ENCODE results near the gene DCLK1.
"Not testable (repeated sequence)": the region's sequence is repeated elsewhere in the genome, so short reads cannot be mapped to it uniquely, and the experiment has no call there.

Gene DCLK1

GRCh38 chr13:36130552-36131221 lies 495 bp downstream of the DCLK1 start:
- DNase-seq, result no peak

GRCh38 chr13:36130193-36130551 lies 1.0 kb downstream of the DCLK1 start:
- no peak for DNase-seq

GRCh38 chr13:36129539-36129938 lies 1.6 kb downstream of the DCLK1 start:
- no peak for DNase-seq

GRCh38 chr13:36126491-36126890 lies 4.7 kb downstream of the DCLK1 start:
- no peak for DNase-seq

- DNase-seq, result no peak
Measured at GRCh38 chr13:36125841-36126240, 5.3 kb downstream of the DCLK1 start.

GRCh38 chr13:36124236-36124822 lies 6.9 kb downstream of the DCLK1 start:
- no peak for DNase-seq

- DNase-seq, result no peak
Measured at GRCh38 chr13:36115306-36115705, 15.9 kb downstream of the DCLK1 start.

GRCh38 chr13:36114233-36114632 lies 16.9 kb downstream of the DCLK1 start:
- no peak for DNase-seq

GRCh38 chr13:36108954-36109353 lies 22.2 kb downstream of the DCLK1 start:
- no peak for DNase-seq

GRCh38 chr13:36108342-36108741 lies 22.8 kb downstream of the DCLK1 start:
- no peak for DNase-seq

GRCh38 chr13:36107521-36107920 lies 23.7 kb downstream of the DCLK1 start:
- DNase-seq, result no peak

GRCh38 chr13:36105726-36106125 lies 25.5 kb downstream of the DCLK1 start:
- no peak for DNase-seq

GRCh38 chr13:36102721-36103120 lies 28.5 kb downstream of the DCLK1 start:
- DNase-seq, result no peak

- not testable (repeated sequence) for DNase-seq
Measured at GRCh38 chr13:36101907-36102306, 29.3 kb downstream of the DCLK1 start.

- DNase-seq, result no peak
Measured at GRCh38 chr13:36101157-36101556, 30.0 kb downstream of the DCLK1 start.

- DNase-seq, result no peak
Measured at GRCh38 chr13:36098080-36098479, 33.1 kb downstream of the DCLK1 start.

- no peak for DNase-seq
Measured at GRCh38 chr13:36096461-36097416, 34.4 kb downstream of the DCLK1 start.

GRCh38 chr13:36094478-36094877 lies 36.7 kb downstream of the DCLK1 start:
- no peak for DNase-seq

- DNase-seq, result no peak
Measured at GRCh38 chr13:36090592-36090991, 40.6 kb downstream of the DCLK1 start.

GRCh38 chr13:36089130-36089647 lies 42.0 kb downstream of the DCLK1 start:
- no peak for DNase-seq

- DNase-seq, result no peak
Measured at GRCh38 chr13:36088463-36088862, 42.7 kb downstream of the DCLK1 start.

- DNase-seq, result no peak
Measured at GRCh38 chr13:36088001-36088400, 43.2 kb downstream of the DCLK1 start.

GRCh38 chr13:36086117-36086516 lies 45.1 kb downstream of the DCLK1 start:
- no peak for DNase-seq

GRCh38 chr13:36084131-36084530 lies 47.1 kb downstream of the DCLK1 start:
- no peak for DNase-seq

Data from CD4-positive, alpha-beta T cell treated with Interleukin-12 subunit alpha and Interleukin-12 subunit beta, for 1 hour (primary cell).